Limb (tissue), 2 donors: ENCODE measurements around the gene ARHGAP8.
"Not testable (repeated sequence)": the region's sequence is repeated elsewhere in the genome, so short reads cannot be mapped to it uniquely, and the experiment has no call there.

Source experiments
- DNase-seq, 2 donors: peaks; one replicate each; pipeline ENCODE4 v3.0.0-alpha.2; 2016; ENCODE audit errors: extremely low spot score in 2 of 2

ARHGAP8 gene

DNA sequence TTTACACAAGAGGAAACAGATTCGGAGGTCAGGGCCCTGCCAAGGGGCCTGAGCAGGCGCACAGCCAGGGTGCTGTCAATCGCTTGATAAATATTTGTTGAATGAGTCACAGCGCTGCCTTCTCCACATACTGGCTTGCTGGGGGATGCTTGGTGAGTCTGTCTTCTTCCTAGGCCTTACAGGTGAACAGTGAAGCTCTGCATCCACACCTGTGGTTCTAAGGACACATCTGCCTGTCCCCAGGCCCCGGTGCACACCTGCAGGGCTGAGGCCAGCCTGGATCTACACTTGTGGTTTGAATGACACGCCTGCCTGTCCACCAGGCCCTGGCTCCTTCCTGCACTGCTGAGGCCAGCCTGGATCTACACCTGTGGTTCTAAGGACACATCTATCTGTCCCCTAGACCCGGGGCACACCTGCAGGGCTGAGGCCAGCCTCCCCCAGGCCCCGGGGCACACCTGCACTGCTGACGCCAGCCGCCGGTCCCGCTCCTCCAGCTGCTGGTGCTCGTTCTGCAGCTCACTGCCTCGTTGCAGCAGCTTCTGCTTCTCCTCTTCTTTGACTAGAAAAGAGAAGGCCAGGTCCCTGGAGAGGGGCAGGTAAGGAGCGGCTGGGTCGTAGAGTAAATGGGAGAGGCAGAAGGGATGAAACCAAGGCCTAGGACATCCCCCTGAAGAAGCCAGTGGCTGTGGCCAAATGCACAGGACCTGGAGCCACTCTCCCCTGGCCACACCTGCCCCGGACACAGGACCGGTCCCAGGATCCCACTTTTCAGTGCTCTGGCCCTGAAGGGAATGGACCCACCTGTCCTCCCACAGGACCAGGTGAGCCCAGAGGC is 132.8 kb downstream of the ARHGAP8 start:
- DNase-seq, result peak in 1 of 2 donors; percentile 13

DNA sequence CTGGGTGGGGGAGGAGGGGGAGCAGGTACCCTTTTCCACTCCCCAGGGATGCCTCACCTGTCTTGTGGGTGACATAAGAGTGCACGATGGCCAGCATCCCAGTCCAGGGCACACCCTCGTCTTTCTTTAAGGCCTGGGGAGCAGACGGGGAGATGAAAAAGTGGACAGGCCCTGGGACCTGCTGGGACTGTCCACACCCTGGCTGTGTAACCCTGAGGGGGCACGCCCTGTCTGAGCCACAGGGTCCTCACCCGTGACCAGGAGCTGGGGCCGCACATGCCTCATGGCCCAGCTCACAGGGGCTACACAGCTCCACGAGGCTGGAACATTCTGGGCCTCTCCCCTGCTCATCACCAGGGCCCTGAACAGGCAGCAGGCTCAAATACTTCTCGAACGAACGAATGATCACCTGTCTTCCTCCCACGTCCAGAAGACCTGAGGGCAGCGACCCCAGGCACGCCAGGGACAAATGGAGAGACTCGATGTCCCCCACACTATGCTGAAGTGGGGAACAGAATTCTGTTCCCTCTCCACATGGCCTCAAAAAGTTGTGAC is 133.5 kb downstream of the ARHGAP8 start:
- peak in 1 of 2 donors; percentile 16 for DNase-seq

DNA sequence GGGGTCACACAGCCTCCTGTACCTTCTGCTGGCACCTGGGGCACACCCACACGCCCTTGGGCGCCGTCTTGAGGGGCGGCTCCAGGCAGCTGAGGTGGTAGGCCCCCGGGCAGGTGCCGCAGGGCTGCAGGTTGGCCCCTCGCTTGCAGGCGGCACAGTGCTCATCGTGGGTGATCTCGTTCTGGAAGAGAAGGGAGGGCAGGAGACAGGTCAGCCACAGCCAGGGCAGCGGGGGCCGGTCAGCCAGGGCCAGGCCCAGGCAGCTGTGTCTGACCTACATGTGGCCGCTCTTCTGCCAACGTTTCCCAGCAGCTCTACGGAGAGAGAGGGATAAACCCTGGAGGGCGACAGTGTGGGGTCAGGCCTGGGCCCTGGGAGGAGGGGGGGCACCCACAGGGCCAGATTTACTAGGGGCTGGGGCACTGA is 135.6 kb downstream of the ARHGAP8 start:
- DNase-seq, result no peak

DNA sequence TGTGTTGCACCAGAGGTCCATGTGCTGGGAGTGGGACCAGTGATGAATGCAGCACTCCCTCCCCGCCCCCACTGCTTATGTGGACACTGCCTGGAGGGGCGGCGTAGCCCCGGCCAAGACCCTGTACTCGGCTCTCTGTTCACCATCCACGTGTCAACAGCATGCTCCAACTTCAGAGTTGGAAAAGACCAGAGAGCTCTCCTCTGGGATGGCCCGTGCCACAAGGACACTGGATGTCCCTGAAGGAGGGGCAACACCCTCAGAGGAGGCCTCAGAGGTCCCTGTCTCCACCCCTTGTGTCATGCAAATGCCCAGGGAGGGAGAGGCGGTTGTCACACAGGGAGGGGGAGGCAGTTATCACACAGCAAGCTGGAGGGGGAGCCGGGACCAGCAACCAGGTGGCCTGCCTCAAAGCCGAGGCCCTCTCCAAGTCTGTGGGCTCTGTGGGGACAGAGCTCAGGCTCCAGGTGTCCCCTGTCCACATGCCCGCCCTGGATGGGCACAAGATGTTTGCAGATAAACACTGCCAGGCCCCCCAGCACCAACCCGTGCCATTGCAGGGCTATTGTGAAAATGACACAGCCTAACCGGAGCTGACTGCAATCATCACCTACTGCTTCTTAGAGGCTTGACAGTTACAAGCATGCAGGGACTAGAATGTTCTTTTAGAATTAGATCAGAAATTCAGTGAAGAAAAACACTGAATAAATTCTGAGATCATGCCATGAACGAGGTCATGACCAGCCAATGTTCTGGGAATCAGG is 136.3 kb downstream of the ARHGAP8 start:
- DNase-seq, result no peak

DNA sequence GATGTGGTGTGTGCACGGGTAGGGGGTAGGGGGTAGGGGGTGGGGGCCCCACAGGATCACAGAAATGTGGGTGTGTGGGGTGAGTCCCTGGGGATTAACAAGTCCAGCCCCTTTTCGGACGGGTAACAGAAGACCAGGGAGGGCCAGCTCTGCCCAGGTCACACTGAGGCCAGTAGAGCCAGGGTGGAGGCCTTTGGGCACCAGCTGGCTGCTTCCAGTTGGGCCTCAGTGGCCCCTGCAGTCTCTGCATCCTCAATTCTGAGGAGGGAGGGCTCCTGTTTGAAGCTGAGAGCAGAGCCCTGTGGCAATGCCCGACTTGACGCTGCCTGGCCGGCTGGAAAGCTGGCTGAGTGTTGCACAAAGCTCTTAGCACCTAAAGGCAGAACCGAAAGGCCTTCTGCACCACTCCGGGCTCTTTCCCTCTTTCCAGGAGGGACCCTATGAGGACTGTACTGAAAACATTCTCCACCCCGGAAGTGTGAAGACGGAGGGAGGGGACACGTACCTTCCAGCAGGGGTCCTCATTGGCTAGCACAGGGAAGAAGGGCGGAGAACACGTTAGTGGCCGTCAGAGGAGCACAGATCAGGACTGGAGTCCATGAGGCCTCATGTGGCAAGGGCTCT is 137.0 kb downstream of the ARHGAP8 start:
- no peak for DNase-seq

DNA sequence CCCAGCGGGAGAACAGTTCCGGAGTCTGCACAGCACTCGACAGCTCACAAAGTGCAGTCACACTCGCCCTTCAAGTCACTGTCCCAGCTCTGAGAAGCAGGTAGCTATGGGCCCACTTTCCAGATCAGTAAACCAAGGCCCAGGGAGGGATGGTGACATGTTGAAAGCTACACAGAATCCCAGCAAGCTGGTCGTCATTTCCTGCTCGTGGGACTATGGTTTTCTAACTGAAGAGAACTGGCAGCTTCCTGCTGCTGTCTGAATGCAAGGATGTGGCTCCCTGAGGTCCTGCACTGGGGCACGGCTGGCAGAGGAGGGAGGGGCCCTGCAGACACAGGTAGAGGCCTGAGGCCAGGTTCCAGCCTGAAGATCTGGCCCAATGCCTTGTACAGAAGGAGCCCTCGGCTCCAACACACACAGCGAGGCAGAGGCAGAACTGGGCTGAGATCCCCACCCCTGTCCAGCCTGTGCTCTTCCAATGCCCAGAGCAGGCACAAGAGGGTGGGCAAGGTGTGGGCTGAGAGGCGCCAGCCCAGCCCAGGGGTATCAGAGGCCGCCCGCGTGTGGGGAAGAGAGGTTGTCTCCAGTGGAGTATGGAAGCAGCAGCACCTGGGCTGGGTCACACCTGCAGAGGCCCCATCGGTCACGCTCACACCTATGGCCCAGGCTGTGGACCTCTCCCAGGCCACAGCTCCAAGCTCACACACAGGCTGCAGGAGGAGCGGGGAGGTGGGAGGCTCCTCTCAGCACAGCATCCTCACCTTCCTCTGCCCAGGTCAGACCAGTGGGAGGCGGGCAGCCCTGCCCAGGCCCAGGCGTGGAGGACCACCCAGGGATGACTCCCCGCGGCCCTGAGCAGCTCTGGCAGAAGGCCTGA is 138.3 kb downstream of the ARHGAP8 start:
- no peak for DNase-seq

DNA sequence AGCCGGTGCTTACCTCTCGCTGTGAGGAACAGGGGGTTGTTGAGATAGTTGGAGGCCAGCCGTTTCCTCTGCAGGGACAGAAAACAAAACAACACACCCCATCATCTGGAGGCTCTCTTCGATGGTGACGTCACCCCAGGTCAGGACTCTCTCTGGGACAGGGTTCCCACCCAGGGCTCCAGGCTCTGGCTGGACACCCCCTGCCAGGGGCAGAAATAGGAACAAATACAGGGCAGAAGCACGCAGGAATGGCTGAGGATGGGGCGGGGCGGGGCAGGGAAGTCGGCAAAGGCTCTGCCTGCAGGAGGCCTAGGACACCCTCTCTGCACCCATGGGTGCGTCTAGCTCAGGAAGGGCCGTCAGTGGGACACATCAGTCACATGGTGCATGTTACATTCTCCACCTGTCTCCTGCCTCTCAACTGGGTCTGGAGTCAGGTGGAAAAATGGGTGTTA is 138.9 kb downstream of the ARHGAP8 start:
- DNase-seq, result no peak

DNA sequence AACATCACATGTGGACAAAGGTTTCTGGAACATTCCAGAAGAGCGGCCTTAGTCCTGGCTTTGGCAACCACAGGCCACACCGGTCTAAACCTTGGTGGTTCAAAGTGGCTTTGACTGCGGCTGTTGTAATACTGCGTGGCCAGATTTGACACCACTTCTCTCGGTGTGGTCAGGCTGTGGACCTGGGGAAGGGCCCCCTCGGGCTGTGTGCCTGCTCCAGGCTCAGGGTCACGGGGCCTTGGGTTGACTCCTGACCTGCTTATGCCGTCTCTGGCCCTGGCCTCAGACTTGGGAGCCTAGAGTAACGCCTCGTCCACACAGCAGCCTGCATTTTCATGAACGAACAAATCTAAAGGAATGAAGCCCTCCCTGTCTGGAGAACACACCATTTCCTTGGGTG is 139.4 kb downstream of the ARHGAP8 start:
- no peak for DNase-seq

DNA sequence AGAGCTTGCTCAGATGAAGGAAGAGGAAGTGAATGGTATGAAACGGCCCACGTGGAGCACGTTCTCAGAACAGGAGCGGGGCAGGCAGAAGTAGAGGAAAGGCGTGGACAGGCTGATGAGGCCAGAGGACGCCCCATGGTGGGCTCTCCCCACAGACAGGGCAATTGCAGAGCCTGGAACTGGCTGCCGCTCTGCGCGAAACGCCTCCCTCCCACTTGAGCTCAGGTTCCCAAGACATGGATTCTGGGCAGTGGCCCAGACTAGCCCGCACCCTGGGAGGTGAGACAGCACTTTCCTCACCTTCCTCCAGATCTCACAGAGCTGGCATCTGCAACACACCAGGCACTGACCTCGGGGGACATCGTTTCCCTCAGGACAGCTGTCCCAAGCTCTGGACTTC is 139.9 kb downstream of the ARHGAP8 start:
- no peak for DNase-seq

DNA sequence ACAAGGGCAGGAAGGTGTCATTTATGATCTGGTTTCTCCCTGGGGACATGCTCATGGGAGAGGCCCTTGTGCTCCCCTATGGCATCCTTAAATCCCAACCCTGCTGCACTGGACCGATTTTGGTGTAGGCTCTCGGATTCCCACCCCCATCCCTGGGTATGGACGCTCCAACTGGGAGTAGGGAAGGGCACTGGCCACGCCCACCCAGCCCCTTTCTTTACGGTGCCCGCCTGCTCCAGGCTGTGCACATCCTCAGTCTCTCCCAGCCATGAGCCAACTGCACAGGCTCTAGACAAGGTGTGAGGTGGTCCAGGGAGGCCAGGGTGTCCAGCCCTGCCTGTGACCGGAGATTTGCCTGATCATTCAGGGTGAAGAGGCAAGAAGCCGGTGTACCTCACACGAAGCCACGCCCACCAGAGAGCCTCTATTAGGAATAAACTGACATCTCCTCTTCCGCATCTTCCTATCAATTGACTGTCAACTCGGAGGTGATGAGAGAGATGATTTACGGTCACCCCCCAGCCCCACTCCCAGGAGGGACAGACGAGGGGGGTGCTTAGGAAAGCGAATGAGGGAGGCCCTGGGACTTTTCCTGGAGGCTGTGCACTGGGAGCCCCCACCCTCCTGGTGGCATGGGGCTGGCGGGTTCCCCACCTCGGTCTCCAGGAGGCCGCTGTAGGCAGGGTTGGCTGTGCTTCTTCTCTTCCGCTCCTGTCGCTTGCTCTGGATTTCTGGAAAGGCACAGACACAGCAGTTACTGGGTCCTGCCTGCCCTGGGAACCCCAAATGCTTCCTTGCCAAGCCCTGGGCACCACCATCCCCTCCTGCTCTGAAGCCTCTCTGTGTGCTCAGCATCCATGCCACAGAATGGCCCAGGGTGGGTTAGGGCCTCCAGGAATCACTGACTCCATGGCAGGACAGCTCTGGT is 140.7 kb downstream of the ARHGAP8 start:
- no peak for DNase-seq

DNA sequence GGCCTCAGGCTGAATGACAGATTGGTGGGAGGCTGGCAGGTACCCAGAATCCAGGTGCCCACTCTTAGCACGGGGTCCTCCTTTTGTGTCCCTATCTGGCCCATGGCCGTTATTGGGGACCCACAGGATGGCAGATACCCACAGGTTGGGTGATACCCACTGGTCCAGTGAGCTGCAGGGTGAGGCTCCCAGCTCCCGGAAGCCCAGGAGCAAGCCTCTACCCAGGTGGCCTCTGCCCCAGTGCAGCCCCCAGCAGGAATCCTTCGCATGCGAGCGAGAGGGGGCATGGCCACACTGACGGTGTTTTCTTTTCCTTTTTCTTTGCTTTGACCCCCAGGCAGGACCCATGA is 141.3 kb downstream of the ARHGAP8 start:
- DNase-seq, result no peak

DNA sequence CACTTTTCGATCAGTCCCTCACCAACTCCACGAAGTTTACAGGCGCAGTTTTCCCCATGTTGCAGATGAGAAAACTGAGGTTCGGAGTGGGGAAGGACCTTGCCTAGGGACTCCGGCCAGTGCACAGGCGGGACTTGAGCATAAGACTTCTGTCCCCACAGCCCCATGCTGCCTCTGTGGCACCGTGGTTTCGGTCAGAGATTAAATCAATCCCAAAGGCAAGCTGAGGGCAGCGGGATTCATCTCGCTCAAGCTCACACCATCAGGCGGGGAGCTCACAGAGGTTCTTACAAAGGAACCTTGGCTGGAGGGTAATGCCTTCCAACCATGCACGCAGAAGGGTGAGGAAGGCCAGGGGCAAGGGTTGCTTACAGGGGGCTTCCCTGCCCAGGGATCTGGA is 141.9 kb downstream of the ARHGAP8 start:
- DNase-seq, result no peak

DNA sequence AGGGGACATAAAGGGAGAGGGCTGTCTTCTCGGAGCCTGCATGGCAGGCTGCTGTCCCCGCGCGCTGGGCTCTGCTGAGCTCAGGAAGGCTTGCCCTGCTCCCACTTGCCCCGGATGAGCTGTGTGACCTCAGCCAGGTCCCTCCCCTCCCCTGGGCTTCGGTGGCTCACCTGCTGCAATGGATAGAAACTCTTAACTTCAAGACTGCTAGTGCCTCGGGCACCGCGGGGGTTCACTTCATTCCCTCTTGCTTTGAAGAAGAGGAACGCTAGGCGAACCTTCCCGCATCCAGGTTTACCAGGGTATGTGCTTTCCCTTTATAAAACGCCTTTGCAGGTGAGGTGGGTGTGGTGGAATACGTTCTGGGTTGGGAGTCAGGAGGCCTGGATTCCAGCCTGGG is 142.4 kb downstream of the ARHGAP8 start:
- no peak for DNase-seq

DNA sequence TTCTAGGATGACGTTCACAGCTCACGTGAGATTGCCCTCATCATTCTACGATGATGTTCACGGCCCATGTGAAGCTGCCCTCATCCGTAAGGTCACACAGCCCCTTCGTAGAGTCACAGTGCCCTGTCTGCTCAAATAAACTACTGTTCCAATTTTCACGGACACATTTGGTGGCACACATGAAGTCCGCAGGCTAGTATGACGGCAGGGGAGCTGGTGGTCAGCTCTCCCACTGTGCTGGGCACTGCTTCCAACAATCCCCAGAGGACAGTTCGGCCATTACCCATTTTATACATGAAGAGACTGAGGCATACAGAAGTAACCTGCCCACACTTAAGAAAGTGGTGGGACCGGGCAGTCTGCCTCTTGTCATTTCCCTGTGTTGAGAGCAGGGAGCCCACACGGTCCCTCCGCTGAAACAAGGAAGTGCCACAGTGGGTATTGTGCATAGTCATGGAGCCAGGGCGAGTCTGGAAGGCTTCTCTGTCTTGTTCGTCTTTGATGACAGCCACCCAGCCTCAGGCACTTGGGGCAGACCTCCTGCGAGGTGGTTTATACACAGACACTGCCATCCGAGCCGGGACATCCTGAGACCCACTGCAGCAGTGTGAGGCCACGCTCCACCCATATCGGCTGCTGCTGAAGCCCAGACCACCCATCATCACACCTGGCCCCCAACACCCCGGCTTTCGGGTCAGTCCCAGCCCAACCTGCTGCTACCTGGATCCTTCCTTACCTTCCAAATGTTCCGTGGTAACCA is 143.1 kb downstream of the ARHGAP8 start:
- no peak for DNase-seq

DNA sequence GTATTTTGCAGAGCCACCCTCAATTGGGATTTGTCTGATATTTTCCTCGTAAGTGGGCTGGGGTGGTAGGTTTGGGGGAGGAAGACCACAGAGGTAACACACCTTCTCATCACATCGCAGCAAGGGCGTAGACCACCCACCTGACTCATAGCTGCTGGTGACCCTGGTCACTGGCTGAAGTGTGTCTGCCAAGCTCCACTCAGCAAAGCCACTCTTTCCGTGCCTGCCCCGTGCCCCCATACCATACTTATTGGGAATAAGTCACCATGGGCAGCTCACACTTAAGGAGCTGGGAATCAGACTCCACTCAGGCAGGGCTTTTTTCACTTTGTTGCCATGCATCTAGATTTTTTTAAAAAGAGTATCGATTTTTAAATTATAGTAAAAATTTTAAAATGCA is 145.9 kb downstream of the ARHGAP8 start:
- no peak for DNase-seq

DNA sequence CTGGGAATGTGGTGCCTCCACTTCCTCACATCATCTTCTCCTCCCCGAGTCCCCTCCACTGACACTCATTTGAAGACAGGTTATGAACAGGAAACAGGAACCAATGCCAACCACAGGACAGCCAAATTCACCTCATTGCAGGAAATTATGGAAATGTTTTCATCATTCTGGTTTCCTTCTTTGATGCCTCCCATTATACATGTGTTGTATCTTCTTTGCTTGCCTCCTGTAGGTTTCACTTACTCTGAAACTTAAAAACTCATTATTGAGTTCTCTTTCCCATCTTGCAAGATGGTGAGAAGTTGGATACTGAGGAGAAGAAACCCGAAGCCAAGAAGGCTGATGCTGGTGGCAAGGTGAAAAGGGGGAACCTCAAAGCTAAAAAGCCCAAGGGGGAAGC is 148.9 kb downstream of the ARHGAP8 start:
- DNase-seq, result no peak

DNA sequence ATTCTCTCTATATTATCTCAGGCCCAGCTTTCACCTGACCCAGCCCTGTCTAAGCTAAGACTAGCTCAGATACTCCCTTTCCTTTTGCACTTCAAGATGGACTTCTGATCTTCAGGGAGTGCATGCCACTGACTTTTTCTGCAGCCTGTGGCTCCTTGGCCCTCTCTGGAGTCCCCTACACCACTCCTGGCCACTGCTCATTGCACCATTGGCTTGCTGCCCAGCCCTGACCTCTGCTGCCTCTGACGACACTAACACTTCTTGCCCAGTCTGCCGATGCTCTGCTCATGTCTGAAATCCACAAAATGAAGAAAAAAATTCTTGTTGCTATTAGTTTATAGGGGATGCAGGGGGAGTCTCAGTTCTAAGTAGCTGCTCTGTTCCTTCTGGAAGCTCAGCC is 150.8 kb downstream of the ARHGAP8 start:
- DNase-seq, result not testable (repeated sequence)

DNA sequence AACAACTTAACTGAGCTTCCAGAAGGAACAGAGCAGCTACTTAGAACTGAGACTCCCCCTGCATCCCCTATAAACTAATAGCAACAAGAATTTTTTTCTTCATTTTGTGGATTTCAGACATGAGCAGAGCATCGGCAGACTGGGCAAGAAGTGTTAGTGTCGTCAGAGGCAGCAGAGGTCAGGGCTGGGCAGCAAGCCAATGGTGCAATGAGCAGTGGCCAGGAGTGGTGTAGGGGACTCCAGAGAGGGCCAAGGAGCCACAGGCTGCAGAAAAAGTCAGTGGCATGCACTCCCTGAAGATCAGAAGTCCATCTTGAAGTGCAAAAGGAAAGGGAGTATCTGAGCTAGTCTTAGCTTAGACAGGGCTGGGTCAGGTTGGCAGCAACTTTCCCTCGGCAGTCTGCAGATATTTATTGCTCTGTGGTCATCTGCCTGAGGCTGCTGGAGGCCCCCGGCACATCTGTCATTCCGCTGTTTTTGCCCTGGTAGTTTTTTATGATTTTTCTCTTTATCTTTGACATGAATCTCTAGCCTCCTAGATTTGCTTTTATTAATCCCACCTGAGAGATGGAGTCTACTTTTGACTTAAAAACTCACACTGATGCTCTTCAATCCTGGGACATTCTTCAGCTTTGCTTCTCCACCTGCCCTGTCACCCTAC is 152.2 kb downstream of the ARHGAP8 start:
- not testable (repeated sequence) for DNase-seq
